Caco-2 (cell line): Measurements from ENCODE around the gene GABRQ. TPM values are rescaled to one million over a fixed set of nuclear protein-coding genes. Genes with fewer than 3 reads are reported as not detected.

Source experiments
- BruUV-seq: library from RNA; stranded (reverse); fragments of 400-500 nt; replicated peaks from 2 replicates; lab custom pipeline; 2021; lab: Mats Ljungman, UMichigan
- CTCF ChIA-PET: fragments of 300-600 bp; sonication (Branson Sonifier 250); formaldehyde crosslinking; loops from one replicate; lab custom pipeline; 2022; ENCODE audit warnings: antibody characterized with exemption; lab: Charles Lee
- POLR2A ChIA-PET: fragments of 300-600 bp; sonication (Branson Sonifier 250); formaldehyde crosslinking; loops from one replicate; lab custom pipeline; 2022; ENCODE audit warnings: antibody characterized with exemption; lab: Charles Lee
- DNase-seq, 2 experiments: peaks; one replicate each; pipeline versions ENCODE4 v3.0.0 to v3.0.0-alpha.2; 2020 to 2022
- H3K27me3 ChIP-seq: replicated peaks from 2 replicates; pipeline ENCODE4 v1.6.0; 2011; ENCODE audit warnings: low read length; ENCODE audit not compliant: control insufficient read depth, insufficient read depth
- H3K36me3 ChIP-seq: 2 replicates; pipeline ENCODE4 v1.5.1; 2011; ENCODE audit warnings: low read length; ENCODE audit not compliant: control insufficient read depth, insufficient read depth
- H3K4me1 ChIP-seq: fragments of 250-450 bp; sonication (Bioruptor Pico); 2 replicates; pipeline ENCODE4 v1.5.1; 2020; ENCODE audit warnings: mild to moderate bottlenecking
- H3K4me3 ChIP-seq: 2 replicates; pipeline ENCODE4 v1.5.1; 2011; ENCODE audit warnings: low read depth, mild to moderate bottlenecking, control low read depth, low read length
- H3K9me3 ChIP-seq: fragments of 250-450 bp; sonication (Bioruptor Pico); 2 replicates; pipeline ENCODE4 v1.5.1; 2020; ENCODE audit warnings: mild to moderate bottlenecking, moderate library complexity
- H3K27ac Mint-ChIP-seq: one replicate; pipeline ENCODE4 v1.8.0; 2022; ENCODE audit warnings: mixed read lengths; ENCODE audit not compliant: unreplicated experiment
- H3K27me3 Mint-ChIP-seq: one replicate; pipeline ENCODE4 v1.8.0; 2022; ENCODE audit warnings: mixed read lengths; ENCODE audit not compliant: insufficient read depth, unreplicated experiment
- H3K36me3 Mint-ChIP-seq: one replicate; pipeline ENCODE4 v1.8.0; 2022; ENCODE audit warnings: mild to moderate bottlenecking, mixed read lengths; ENCODE audit not compliant: insufficient read depth, unreplicated experiment
- H3K4me1 Mint-ChIP-seq: one replicate; pipeline ENCODE4 v1.8.0; 2022; ENCODE audit warnings: low read depth, mixed read lengths; ENCODE audit not compliant: unreplicated experiment
- H3K4me3 Mint-ChIP-seq: one replicate; pipeline ENCODE4 v1.8.0; 2022; ENCODE audit warnings: mild to moderate bottlenecking, moderate library complexity, mixed read lengths; ENCODE audit not compliant: unreplicated experiment
- H3K9me3 Mint-ChIP-seq: one replicate; pipeline ENCODE4 v1.8.0; 2022; ENCODE audit warnings: mixed read lengths; ENCODE audit not compliant: unreplicated experiment
- intact Hi-C: fragments of 100-400 bp; cut with micrococcal nuclease; formaldehyde crosslinking; loops from one replicate; pipeline ENCODE4 v1.10.0; 2022; ENCODE audit not compliant: unreplicated experiment
- total RNA-seq: library from RNA; stranded (reverse); gene quantifications from 2 replicates; pipeline ENCODE4 v1.2.3, GENCODE V29; 2022
- TF ChIP-seq, protein P1 (sequence below), 2 experiments: fragments of 200-600 bp in 1 of 2; IDR thresholded peaks; 1 replicate in 1 of 2; 2 replicates in 1 of 2; pipeline versions ENCODE4 v1.5.1 to v1.8.0; 2011 to 2022; ENCODE audit warnings: antibody characterized with exemption in 1 of 2, control low read depth in 1 of 2, inconsistent platforms in 1 of 2, low read depth in 1 of 2, low read length in 1 of 2, mild to moderate bottlenecking in 1 of 2, moderate library complexity in 1 of 2; ENCODE audit not compliant: insufficient read depth in 1 of 2, severe bottlenecking in 1 of 2, unreplicated experiment in 1 of 2

GABRQ gene
- total RNA-seq, 1 experiment from 2014 or later, result not detected

- Mint-ChIP-seq H3K4me1 (no peaks in the 10 kb centered on the region), H3K36me3 (no peaks in the 10 kb centered on the region), H3K4me3 (no peak overlapping the region), H3K9me3 (no peaks in the 10 kb centered on the region), H3K27ac (no peak overlapping the region), H3K27me3 (peaks cover 12% of the 10 kb centered on the region)
- ChIA-PET POLR2A (no interaction called here), CTCF (no interaction called here)
- no peaks in the 10 kb centered on the region for H3K4me1 ChIP-seq
- no peak overlapping the region for H3K4me3 ChIP-seq
- TF ChIP-seq, protein P1, sequence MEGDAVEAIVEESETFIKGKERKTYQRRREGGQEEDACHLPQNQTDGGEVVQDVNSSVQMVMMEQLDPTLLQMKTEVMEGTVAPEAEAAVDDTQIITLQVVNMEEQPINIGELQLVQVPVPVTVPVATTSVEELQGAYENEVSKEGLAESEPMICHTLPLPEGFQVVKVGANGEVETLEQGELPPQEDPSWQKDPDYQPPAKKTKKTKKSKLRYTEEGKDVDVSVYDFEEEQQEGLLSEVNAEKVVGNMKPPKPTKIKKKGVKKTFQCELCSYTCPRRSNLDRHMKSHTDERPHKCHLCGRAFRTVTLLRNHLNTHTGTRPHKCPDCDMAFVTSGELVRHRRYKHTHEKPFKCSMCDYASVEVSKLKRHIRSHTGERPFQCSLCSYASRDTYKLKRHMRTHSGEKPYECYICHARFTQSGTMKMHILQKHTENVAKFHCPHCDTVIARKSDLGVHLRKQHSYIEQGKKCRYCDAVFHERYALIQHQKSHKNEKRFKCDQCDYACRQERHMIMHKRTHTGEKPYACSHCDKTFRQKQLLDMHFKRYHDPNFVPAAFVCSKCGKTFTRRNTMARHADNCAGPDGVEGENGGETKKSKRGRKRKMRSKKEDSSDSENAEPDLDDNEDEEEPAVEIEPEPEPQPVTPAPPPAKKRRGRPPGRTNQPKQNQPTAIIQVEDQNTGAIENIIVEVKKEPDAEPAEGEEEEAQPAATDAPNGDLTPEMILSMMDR (IDR thresholded peaks at IDR 0.05; ENCODE audit: insufficient read depth in 1 of 2, low read depth in 1 of 2, low read length in 1 of 2, severe bottlenecking in 1 of 2, unreplicated experiment in 1 of 2), result no peak
- H3K36me3 ChIP-seq, result no peaks in the 10 kb centered on the region
- intact Hi-C loops, result no loop called here
- DNase-seq, result no peak
- no peaks in the 10 kb centered on the region for H3K27me3 ChIP-seq
- BruUV-seq, result no TSS peak
- H3K9me3 ChIP-seq, result no peaks in the 10 kb centered on the region
Measured at GRCh38 chrX:152656087-152656486, 18.4 kb downstream of the GABRQ start.

GRCh38 chrX:152656890-152657289 lies 19.2 kb downstream of the GABRQ start:
- no peaks in the 10 kb centered on the region for H3K9me3 Mint-ChIP-seq
- no peak for DNase-seq
- no peak overlapping the region for H3K4me3 ChIP-seq
- H3K27ac Mint-ChIP-seq, result no peak overlapping the region
- no peak overlapping the region for H3K4me3 Mint-ChIP-seq
- no peaks in the 10 kb centered on the region for H3K36me3 Mint-ChIP-seq
- peaks cover 12% of the 10 kb centered on the region for H3K27me3 Mint-ChIP-seq
- H3K27me3 ChIP-seq, result no peaks in the 10 kb centered on the region
- CTCF ChIA-PET, result no interaction called here
- H3K4me1 Mint-ChIP-seq, result no peaks in the 10 kb centered on the region
- TF ChIP-seq, protein P1 (IDR thresholded peaks at IDR 0.05; ENCODE audit: insufficient read depth in 1 of 2, low read depth in 1 of 2, low read length in 1 of 2, severe bottlenecking in 1 of 2, unreplicated experiment in 1 of 2), result no peak
- no peaks in the 10 kb centered on the region for H3K9me3 ChIP-seq
- no TSS peak for BruUV-seq
- no peaks in the 10 kb centered on the region for H3K4me1 ChIP-seq
- POLR2A ChIA-PET, result no interaction called here
- intact Hi-C loops, result no loop called here
- H3K36me3 ChIP-seq, result no peaks in the 10 kb centered on the region

GRCh38 chrX:152658302-152658701 lies 20.6 kb downstream of the GABRQ start:
- Mint-ChIP-seq H3K27ac (no peak overlapping the region), H3K9me3 (no peaks in the 10 kb centered on the region), H3K4me3 (no peak overlapping the region), H3K36me3 (no peaks in the 10 kb centered on the region), H3K4me1 (no peaks in the 10 kb centered on the region), H3K27me3 (peaks cover 9% of the 10 kb centered on the region)
- H3K4me3 ChIP-seq, result no peak overlapping the region
- no TSS peak for BruUV-seq
- TF ChIP-seq, protein P1 (IDR thresholded peaks at IDR 0.05; ENCODE audit: insufficient read depth in 1 of 2, low read depth in 1 of 2, low read length in 1 of 2, severe bottlenecking in 1 of 2, unreplicated experiment in 1 of 2), result peak in 1 of 2 experiments; percentile 40
- no peaks in the 10 kb centered on the region for H3K4me1 ChIP-seq
- no peaks in the 10 kb centered on the region for H3K27me3 ChIP-seq
- no peaks in the 10 kb centered on the region for H3K9me3 ChIP-seq
- intact Hi-C loops, result no loop called here
- POLR2A ChIA-PET, result no interaction called here
- DNase-seq, result peak in 1 of 2 experiments; percentile 3
- H3K36me3 ChIP-seq, result no peaks in the 10 kb centered on the region
- CTCF ChIA-PET, result interaction anchor here (0.6 to 1.0 kb wide), 2 partner anchors 254 to 905 kb away, joined by 3 read pairs; no protein-coding TSS in a partner anchor
